Activated naive CD4-positive, alpha-beta T cell (primary cell): ENCODE data around the gene GBX1.

Experiments
- DNase-seq, 4 experiments: peaks; one replicate each; lab custom pipeline; 2025; lab: John Stamatoyannopoulos, UW

GBX1 gene

GRCh38 chr7:151167197-151167961 is at the start of gene GBX1:
TSS of gene GBX1 (minus strand) at chr7:151167694. CDS start at chr7:151167548, 146 bp downstream.
- DNase-seq, result no peak

DNA sequence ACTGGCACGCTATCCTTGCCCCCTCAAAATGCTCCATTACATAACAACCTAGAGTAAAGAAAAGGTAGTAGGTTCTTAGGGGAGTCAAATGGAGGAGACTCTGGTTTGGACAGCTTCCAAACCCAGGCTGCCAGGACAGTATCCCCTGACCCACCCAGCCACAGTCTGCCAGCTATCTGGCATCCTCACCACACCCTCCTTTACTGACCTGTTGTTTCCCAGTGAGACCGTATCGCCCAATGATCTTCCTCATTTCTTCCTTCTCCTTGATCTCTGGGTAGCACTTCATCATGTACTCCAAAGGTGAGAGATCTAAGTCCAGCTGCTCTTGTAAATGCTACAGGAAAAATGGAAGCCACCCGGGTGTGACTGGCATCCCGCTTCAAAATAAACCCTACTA is 47.9 kb upstream of the GBX1 start:
- DNase-seq, result no peak

- no peak for DNase-seq
These were observed 46.3 kb upstream of the GBX1 start for GRCh38 chr7:151213826-151214225.

- DNase-seq, result no peak
These were observed 45.1 kb upstream of the GBX1 start for GRCh38 chr7:151212626-151213025.

DNA sequence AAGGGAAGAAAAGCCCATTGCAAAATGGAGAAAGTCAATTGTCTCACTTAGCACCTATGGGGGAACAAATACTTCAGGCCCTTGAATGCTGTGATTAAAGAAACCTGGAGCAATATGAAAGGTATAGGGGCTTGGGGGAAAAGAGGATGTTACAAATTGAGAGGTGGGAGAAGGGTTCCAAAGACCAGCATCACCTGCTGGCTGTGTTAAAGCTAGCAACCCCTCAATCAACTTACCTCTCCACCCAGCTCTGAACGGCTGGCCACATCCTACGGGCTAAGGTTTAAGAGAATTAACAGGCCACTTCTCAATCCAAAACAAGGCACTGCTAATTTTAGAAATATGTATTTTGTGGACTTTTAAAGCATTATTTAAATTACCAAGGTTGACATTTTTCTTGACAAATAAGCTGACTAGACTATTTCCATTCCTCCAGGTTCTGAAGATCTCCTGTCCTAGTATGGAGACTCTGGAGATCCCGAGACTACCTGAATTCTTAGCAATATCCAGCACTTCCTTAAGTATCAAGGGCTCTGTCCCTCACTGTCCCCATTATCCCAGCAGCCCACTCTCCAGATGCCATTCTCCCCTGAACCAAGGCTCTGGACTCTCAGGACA is 43.8 kb upstream of the GBX1 start:
- DNase-seq, result no peak

DNA sequence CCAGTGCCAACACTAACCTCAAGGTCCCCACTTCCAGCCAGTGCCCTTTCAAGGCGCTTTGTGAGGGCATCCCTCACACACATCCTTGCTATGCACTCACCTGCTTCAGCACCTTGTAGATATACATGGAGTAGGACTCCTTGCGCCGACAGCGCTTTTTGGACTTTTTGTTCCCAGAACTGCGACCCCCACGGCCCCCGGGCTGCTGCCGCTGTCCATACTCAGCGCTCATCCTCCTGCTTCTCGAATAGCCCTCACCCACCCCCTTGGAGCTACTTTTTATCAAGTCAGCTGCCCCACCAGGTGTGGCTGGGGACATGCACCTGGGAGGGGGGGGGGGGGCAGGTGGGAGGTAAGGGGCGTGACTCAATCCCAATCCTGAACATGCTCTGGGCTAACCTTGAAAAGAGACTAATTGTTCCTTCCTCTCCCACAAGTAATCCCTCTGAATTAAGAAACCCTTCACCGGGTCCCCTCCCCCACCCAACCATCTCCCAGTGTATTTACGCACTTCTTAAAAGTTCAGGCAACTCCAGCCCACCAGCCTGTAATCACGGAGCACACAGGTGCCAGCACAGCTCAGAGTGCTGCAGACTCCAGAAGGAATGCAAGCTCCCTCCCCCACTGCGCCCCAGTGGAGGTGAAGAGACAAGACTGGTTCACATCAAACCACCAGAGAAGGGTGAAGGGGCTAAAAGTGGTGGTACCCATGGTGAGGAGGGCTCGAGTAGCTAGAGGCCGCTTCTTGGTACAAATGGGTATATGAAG is 42.8 kb upstream of the GBX1 start, which contains the start of gene H2BK1:
H2BK1 (minus strand) TSS at position 402 of the 768 bp plus-strand sequence; CDS start at position 232, 170 bp downstream.
- no peak for DNase-seq

GRCh38 chr7:151209588-151209987 is 42.1 kb upstream of the GBX1 start:
- no peak for DNase-seq

DNA sequence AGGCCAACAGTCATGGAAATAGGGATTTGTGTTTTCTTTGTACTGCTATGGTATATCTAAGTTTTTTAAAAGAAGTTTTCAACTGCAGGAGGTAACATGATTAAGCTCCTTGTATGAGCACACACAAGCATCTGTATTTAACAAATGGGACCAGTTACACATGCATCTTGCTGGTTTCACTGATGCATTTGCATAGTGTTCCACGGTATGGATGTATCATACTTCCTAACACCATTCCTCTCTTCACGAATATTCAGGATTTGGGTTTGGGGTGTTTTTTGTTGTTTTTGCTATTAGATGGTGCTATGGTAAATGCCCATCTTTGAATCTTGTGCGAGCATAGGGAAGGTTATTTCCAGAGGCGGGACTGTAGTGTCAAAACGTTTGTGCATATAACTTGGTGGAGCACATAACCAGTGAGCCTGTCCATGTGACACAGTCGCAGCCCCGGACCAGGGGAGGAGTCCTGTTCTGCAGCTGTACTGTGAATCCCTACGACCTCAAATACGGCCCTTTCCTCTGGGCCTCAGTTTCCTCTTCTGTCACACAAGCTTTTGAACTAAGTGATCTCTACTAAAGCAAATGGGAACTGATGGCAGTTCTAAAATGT is 40.9 kb upstream of the GBX1 start:
- no peak for DNase-seq

DNA sequence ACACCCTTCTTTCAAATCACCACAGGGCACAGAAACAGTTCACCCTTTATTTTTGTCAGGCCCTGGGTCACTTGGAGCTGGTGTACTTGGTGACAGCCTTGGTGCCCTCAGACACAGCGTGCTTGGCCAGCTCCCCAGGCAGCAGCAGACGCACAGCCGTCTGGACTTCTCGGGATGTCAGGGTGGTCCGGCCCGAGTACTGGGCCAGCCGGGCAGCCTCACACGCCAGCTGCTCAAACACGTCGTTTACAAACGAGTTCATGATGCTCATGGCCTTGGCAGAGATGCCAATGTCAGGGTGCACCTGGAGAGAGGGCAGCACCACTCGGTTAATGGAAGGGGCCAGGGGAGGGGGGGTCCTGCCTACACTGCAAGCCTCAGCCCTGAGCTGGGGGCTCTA is 40.3 kb upstream of the GBX1 start:
- DNase-seq, result no peak

DNA sequence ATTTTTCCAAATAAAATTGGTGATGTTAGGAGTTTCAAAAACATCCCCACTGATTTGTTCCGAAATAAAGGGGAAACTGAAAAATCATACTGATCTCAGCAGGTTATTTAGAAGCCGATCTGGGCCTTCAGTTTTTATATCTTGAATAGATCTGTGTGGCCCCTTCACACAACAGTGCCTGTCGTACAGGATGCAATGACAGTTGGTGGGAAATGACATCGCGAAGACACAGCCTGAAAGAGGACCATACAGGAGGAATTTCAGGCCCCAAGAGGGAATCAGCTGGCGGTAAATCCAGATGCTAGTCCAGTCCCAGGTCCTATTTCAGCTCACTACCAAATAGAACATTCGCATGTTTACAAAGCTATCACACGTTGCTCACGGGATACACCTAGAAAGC is 39.8 kb upstream of the GBX1 start:
- no peak for DNase-seq

DNA sequence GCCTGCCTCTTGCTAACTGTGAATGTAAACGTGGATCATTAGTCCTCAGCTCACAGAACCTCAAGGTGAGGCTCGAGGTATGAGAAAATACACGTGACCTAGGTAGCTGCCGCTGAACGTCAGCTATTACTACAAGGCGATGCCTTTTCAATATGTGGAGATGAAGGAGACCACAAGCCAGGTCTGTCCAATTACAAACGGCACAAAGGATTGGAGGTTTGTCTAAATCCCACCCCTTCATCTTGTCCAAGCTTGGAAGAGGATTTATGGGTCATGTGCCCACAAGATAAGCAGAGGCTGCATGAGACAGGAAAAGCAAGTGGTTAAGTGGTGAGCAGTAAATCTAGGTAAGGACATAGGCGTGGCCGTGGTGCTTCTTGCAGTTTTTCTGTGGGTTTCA is 39.4 kb upstream of the GBX1 start:
- DNase-seq, result no peak

GRCh38 chr7:151205730-151206129 is 38.2 kb upstream of the GBX1 start:
- DNase-seq, result no peak

DNA sequence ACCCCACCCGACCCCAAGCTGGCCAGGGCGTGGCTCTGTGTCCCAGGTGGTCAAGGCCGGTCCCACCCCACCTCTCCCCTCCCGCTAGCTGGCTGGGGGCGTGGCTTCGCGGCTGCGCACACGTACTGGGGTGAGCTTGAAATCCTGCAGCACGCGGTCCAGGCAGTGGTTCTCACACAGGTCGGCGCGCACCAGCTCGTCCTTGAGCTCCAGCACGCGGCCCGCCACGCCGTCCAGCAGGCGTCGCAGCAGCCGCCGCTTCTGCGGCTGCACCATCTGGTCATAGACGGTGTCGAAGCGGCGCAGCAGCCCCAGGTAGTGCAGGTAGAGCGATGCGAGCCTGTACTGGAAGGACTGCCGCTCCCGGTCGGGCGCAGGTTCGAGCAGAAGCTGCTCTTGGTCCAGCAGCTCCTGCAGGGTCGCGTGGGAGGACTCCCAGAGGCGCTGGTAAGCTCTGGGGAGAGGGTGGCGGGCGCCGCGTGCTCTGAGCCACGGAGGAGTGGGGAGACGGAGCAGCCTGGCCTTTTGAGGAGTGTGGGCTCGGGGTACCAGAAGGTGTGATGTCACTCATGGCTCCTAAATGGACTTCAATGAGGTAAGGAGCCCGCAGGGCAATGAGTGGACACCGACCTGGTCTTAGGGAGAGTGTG is 37.0 kb upstream of the GBX1 start:
- DNase-seq, result no peak

GRCh38 chr7:151202836-151203235 is 35.3 kb upstream of the GBX1 start:
- DNase-seq, result no peak

DNA sequence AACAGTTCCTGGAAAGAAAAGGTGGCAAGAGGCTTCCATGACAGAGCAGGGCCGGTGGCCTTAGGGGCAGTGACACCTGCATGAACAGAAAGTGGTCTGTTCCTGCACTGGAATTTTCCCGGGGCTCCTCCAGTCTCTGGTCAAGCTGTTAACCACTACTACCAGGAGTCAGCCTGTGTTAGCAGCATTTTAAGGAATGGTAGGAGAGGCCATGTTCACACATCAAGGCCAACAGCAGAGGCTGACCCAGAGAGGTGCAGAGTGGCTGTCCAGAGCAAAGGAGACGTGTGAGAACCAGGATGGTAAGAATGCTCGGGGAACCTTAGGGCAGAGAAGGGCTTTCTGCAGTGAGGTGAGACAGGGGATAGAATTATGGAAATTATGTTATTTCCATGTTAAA is 34.3 kb upstream of the GBX1 start:
- no peak for DNase-seq

- DNase-seq, result no peak
These were observed 33.9 kb upstream of the GBX1 start for GRCh38 chr7:151201344-151201743.

GRCh38 chr7:151198945-151199848 is 31.7 kb upstream of the GBX1 start:
- no peak for DNase-seq

GRCh38 chr7:151197932-151198331 is 30.4 kb upstream of the GBX1 start:
- no peak for DNase-seq

- no peak for DNase-seq
These were observed 28.3 kb upstream of the GBX1 start for GRCh38 chr7:151195616-151196450.

- DNase-seq, result no peak
These were observed 26.7 kb upstream of the GBX1 start for GRCh38 chr7:151194188-151194587.
